HepG2 (cell line): ENCODE measurements around the gene TJAP1. TPM values are rescaled to one million over a fixed set of nuclear protein-coding genes. Genes with fewer than 3 reads are reported as not detected.

Experiments
- ATF1 ChIP-seq: IDR thresholded peaks from 2 replicates; pipeline ENCODE4 v1.6.1; 2016; ENCODE audit warnings: mild to moderate bottlenecking, control low read depth
- ATF7 ChIP-seq, 2 experiments: fragments of 450-650 bp in 1 of 2; sonication (generic) in 1 of 2; formaldehyde crosslinking in 1 of 2; IDR thresholded peaks; 2 replicates each; pipeline versions ENCODE4 v1.4.0 to v1.6.1; 2016 to 2020; ENCODE audit warnings: antibody characterized with exemption in 1 of 2, mild to moderate bottlenecking in 1 of 2, missing genetic modification reagents in 1 of 2
- BORCS8-MEF2B ChIP-seq: sonication (generic); formaldehyde crosslinking; IDR thresholded peaks from 2 replicates; pipeline ENCODE4 v1.8.0; 2022; ENCODE audit warnings: mild to moderate bottlenecking, missing genetic modification reagents
- CCAR2 ChIP-seq: fragments of 200-400 bp; formaldehyde crosslinking; optimal IDR thresholded peaks from 2 replicates; pipeline ENCODE3; 2018; ENCODE audit warnings: low read depth, mild to moderate bottlenecking, low read length, moderate library complexity
- CHD2 ChIP-seq: IDR thresholded peaks from 2 replicates; pipeline ENCODE4 v1.6.1; 2011; ENCODE audit warnings: low read depth, low read length, improper control_type of control experiment
- ELF3 ChIP-seq: IDR thresholded peaks from 2 replicates; pipeline ENCODE4 v1.6.1; 2016; ENCODE audit warnings: missing genetic modification reagents, missing compliant biosample characterization
- HHEX ChIP-seq: IDR thresholded peaks from 2 replicates; pipeline ENCODE4 v1.6.1; 2016; ENCODE audit warnings: control low read depth
- MEIS1 ChIP-seq: sonication (generic); formaldehyde crosslinking; IDR thresholded peaks from 2 replicates; pipeline ENCODE4 v1.9.0; 2021; ENCODE audit warnings: mild to moderate bottlenecking, missing genetic modification reagents, moderate library complexity, borderline replicate concordance
- NR2F6 ChIP-seq, 2 experiments: IDR thresholded peaks; 2 replicates each; pipeline ENCODE4 v1.6.1; 2016; ENCODE audit warnings: antibody characterized with exemption in 1 of 2, mild to moderate bottlenecking in 1 of 2
- RARA ChIP-seq: IDR thresholded peaks from 2 replicates; pipeline ENCODE4 v1.6.1; 2016; ENCODE audit warnings: missing genetic modification reagents, missing compliant biosample characterization
- SOX5 ChIP-seq: IDR thresholded peaks from 2 replicates; pipeline ENCODE4 v1.6.1; 2016; ENCODE audit warnings: borderline replicate concordance
- SP1 ChIP-seq, 2 experiments: fragments of 450-650 bp in 1 of 2; sonication (generic) in 1 of 2; formaldehyde crosslinking in 1 of 2; IDR thresholded peaks; 2 replicates each; pipeline versions ENCODE4 v1.4.0 to v1.6.1; 2016 to 2020; ENCODE audit warnings: missing genetic modification reagents in 1 of 2
- ZNF138 ChIP-seq: sonication (generic); formaldehyde crosslinking; IDR thresholded peaks from 2 replicates; pipeline ENCODE4 v1.5.0; 2020; ENCODE audit warnings: mild to moderate bottlenecking, low read depth, missing genetic modification reagents
- polyA plus RNA-seq, 8 experiments: library from polyadenylated mRNA; depleted of rRNA in 3 of 8; stranded (reverse) in 7 of 8; unstranded in 1 of 8; fragments of >200 nt; fragmentation: Illumina TruSeq in 4 of 8; extraction: Trizol in 4 of 8; gene quantifications; 2 replicates each; pipeline versions ENCODE4 v1.2.1 to v1.2.3, GENCODE V29; 2011 to 2016; ENCODE audit warnings: low read depth in 4 of 8, missing spikeins in 1 of 8, mixed read lengths in 1 of 8; ENCODE audit not compliant: insufficient read depth in 1 of 8
- total RNA-seq, 5 experiments: library from RNA; depleted of rRNA; stranded (reverse); fragments of >200 nt; fragmentation: Illumina TruSeq; extraction: Trizol; gene quantifications; 2 replicates each; pipeline ENCODE4 v1.2.3, GENCODE V29; 2016; ENCODE audit warnings: low read depth in 1 of 5
- TF ChIP-seq, protein P1 (sequence below): sonication (generic); formaldehyde crosslinking; IDR thresholded peaks from 2 replicates; pipeline ENCODE4 v1.8.1; 2023; ENCODE audit warnings: missing genetic modification reagents, mild to moderate bottlenecking, borderline replicate concordance
- TF ChIP-seq, protein P2 (sequence below): sonication (generic); formaldehyde crosslinking; IDR thresholded peaks from 2 replicates; pipeline ENCODE4 v1.5.0; 2020; ENCODE audit warnings: missing genetic modification reagents
- TF ChIP-seq, protein P3 (sequence below): sonication (generic); formaldehyde crosslinking; IDR thresholded peaks from 2 replicates; pipeline ENCODE4 v1.4.0; 2020; ENCODE audit warnings: mild to moderate bottlenecking, missing genetic modification reagents
- TF ChIP-seq, protein P4 (sequence below): IDR thresholded peaks from 2 replicates; pipeline ENCODE4 v1.6.1; 2016; ENCODE audit warnings: low read depth, control low read depth
- TF ChIP-seq, protein P5 (sequence below), 2 experiments: sonication (generic) in 1 of 2; formaldehyde crosslinking in 1 of 2; IDR thresholded peaks; 2 replicates each; pipeline versions ENCODE4 v1.6.1 to v1.9.0; 2014 to 2022; ENCODE audit warnings: antibody characterized with exemption in 1 of 2, borderline replicate concordance in 1 of 2, inconsistent platforms in 1 of 2, low read depth in 1 of 2, missing genetic modification reagents in 1 of 2
- TF ChIP-seq, protein P6 (sequence below): sonication (generic); formaldehyde crosslinking; IDR thresholded peaks from 2 replicates; pipeline ENCODE4 v1.5.0; 2020; ENCODE audit warnings: missing genetic modification reagents, mild to moderate bottlenecking, borderline replicate concordance

The TJAP1 gene
- total and polyA plus RNA-seq, 2 of the 13 experiments (the other 11 are each of a cell fraction or from before 2014, with no cell fraction given) = 15.7 to 41.6 TPM

DNA sequence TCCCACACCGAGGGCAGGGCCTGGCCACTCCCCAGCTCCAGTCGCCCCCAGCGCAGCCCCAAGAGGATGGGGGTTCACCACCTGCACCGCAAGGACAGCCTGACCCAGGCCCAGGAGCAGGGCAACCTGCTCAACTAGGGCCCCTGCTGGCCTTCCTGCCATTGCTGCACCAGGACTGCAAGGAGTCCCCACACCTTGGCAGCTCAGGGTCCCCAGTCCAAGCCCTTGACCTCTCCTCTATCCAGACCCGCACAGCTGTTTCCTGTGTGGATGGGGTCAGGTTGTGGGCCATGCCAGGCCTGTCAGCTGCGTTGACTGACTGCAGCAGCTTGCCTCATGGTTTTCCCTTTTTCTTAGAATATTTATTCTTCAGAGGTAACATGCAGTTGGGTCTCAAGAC, 28.3 kb downstream of the TJAP1 start (continued):
- TF ChIP-seq MEIS1 (CRISPR knock-in tag) (no peak), ATF7 (IDR thresholded peaks at IDR 0.05) (no peak), ATF7 (CRISPR knock-in tag; IDR thresholded peaks at IDR 0.05) (no peak), ZNF138 (CRISPR knock-in tag) (no peak), BORCS8-MEF2B (CRISPR knock-in tag) (no peak), HHEX (CRISPR knock-in tag) (no peak), ELF3 (CRISPR knock-in tag) (no peak), RARA (CRISPR knock-in tag) (peak; percentile 51), ATF1 (CRISPR knock-in tag) (no peak), NR2F6 (IDR thresholded peaks at IDR 0.05) (no peak), NR2F6 (CRISPR knock-in tag; IDR thresholded peaks at IDR 0.05) (0 out of 2 replicates have a peak, but pooled peaks have one; percentile 20), CCAR2 (no peak), SP1 (IDR thresholded peaks at IDR 0.05) (no peak), SP1 (CRISPR knock-in tag; IDR thresholded peaks at IDR 0.05) (no peak), CHD2 (no peak), SOX5 (CRISPR knock-in tag) (no peak)
- TF ChIP-seq, protein P1, sequence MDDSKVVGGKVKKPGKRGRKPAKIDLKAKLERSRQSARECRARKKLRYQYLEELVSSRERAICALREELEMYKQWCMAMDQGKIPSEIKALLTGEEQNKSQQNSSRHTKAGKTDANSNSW (CRISPR knock-in tag) = no peak
- TF ChIP-seq, protein P2, sequence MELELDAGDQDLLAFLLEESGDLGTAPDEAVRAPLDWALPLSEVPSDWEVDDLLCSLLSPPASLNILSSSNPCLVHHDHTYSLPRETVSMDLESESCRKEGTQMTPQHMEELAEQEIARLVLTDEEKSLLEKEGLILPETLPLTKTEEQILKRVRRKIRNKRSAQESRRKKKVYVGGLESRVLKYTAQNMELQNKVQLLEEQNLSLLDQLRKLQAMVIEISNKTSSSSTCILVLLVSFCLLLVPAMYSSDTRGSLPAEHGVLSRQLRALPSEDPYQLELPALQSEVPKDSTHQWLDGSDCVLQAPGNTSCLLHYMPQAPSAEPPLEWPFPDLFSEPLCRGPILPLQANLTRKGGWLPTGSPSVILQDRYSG = no peak
- TF ChIP-seq, protein P3, sequence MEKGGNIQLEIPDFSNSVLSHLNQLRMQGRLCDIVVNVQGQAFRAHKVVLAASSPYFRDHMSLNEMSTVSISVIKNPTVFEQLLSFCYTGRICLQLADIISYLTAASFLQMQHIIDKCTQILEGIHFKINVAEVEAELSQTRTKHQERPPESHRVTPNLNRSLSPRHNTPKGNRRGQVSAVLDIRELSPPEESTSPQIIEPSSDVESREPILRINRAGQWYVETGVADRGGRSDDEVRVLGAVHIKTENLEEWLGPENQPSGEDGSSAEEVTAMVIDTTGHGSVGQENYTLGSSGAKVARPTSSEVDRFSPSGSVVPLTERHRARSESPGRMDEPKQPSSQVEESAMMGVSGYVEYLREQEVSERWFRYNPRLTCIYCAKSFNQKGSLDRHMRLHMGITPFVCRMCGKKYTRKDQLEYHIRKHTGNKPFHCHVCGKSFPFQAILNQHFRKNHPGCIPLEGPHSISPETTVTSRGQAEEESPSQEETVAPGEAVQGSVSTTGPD = no peak
- TF ChIP-seq, protein P4, sequence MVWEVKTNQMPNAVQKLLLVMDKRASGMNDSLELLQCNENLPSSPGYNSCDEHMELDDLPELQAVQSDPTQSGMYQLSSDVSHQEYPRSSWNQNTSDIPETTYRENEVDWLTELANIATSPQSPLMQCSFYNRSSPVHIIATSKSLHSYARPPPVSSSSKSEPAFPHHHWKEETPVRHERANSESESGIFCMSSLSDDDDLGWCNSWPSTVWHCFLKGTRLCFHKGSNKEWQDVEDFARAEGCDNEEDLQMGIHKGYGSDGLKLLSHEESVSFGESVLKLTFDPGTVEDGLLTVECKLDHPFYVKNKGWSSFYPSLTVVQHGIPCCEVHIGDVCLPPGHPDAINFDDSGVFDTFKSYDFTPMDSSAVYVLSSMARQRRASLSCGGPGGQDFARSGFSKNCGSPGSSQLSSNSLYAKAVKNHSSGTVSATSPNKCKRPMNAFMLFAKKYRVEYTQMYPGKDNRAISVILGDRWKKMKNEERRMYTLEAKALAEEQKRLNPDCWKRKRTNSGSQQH (CRISPR knock-in tag) = no peak
- TF ChIP-seq, protein P5, sequence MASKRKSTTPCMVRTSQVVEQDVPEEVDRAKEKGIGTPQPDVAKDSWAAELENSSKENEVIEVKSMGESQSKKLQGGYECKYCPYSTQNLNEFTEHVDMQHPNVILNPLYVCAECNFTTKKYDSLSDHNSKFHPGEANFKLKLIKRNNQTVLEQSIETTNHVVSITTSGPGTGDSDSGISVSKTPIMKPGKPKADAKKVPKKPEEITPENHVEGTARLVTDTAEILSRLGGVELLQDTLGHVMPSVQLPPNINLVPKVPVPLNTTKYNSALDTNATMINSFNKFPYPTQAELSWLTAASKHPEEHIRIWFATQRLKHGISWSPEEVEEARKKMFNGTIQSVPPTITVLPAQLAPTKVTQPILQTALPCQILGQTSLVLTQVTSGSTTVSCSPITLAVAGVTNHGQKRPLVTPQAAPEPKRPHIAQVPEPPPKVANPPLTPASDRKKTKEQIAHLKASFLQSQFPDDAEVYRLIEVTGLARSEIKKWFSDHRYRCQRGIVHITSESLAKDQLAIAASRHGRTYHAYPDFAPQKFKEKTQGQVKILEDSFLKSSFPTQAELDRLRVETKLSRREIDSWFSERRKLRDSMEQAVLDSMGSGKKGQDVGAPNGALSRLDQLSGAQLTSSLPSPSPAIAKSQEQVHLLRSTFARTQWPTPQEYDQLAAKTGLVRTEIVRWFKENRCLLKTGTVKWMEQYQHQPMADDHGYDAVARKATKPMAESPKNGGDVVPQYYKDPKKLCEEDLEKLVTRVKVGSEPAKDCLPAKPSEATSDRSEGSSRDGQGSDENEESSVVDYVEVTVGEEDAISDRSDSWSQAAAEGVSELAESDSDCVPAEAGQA (IDR thresholded peaks at IDR 0.05; ENCODE audit: low read depth) = no peak
- TF ChIP-seq, protein P5 (CRISPR knock-in tag; IDR thresholded peaks at IDR 0.05; ENCODE audit: borderline replicate concordance) = no peak
- TF ChIP-seq, protein P6, sequence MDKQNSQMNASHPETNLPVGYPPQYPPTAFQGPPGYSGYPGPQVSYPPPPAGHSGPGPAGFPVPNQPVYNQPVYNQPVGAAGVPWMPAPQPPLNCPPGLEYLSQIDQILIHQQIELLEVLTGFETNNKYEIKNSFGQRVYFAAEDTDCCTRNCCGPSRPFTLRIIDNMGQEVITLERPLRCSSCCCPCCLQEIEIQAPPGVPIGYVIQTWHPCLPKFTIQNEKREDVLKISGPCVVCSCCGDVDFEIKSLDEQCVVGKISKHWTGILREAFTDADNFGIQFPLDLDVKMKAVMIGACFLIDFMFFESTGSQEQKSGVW (CRISPR knock-in tag) = no peak
